Liver (tissue), 3 donors: Measurements from ENCODE around the gene TPBGL.

ENCODE experiments used
- CTCF ChIP-seq: fragments of 150-350 bp; IDR thresholded peaks from 2 replicates; pipeline ENCODE4 v1.5.1; 2017; ENCODE audit warnings: improper control_type of control experiment, low read depth, low read length; ENCODE audit not compliant: missing input control
- FOXA1 ChIP-seq: IDR thresholded peaks from 2 replicates; pipeline ENCODE4 v1.6.1; 2016; ENCODE audit warnings: antibody characterized with exemption
- GABPA ChIP-seq, 2 donors: IDR thresholded peaks in 1 of 2; conservative IDR thresholded peaks in 1 of 2; 2 replicates each; pipeline ENCODE4 v1.6.1; 2016; ENCODE audit warnings: antibody characterized with exemption in 2 of 2, mild to moderate bottlenecking in 1 of 2, moderate library complexity in 1 of 2
- HNF4G ChIP-seq: IDR thresholded peaks from 2 replicates; pipeline ENCODE4 v1.6.1; 2016; ENCODE audit warnings: antibody characterized with exemption
- JUND ChIP-seq, 2 donors: IDR thresholded peaks; 2 replicates each; pipeline ENCODE4 v1.6.1; 2016; ENCODE audit warnings: antibody characterized with exemption in 2 of 2
- MAX ChIP-seq: IDR thresholded peaks from 2 replicates; pipeline ENCODE4 v1.6.1; 2016; ENCODE audit warnings: antibody characterized with exemption
- NR2F2 ChIP-seq: IDR thresholded peaks from 2 replicates; pipeline ENCODE4 v1.6.1; 2016; ENCODE audit warnings: antibody characterized with exemption
- RAD21 ChIP-seq, 2 donors: IDR thresholded peaks; 2 replicates each; pipeline ENCODE4 v1.6.1; 2016; ENCODE audit warnings: antibody characterized with exemption in 2 of 2, mild to moderate bottlenecking in 2 of 2
- REST ChIP-seq: IDR thresholded peaks from 2 replicates; pipeline ENCODE4 v1.6.1; 2016; ENCODE audit warnings: antibody characterized with exemption, mild to moderate bottlenecking
- RXRA ChIP-seq, 2 donors: IDR thresholded peaks; 2 replicates each; pipeline ENCODE4 v1.6.1; 2017 to 2018; ENCODE audit warnings: antibody characterized with exemption in 2 of 2, mild to moderate bottlenecking in 1 of 2
- TAF1 ChIP-seq: conservative IDR thresholded peaks from 2 replicates; pipeline ENCODE4 v1.6.1; 2016; ENCODE audit warnings: antibody characterized with exemption, mild to moderate bottlenecking
- donor health status: healthy.
- donor health status: healthy.

- TF ChIP-seq CTCF = no peak
- TF ChIP-seq RAD21 (IDR thresholded peaks at IDR 0.05) = no peak
- no peak for TF ChIP-seq MAX
- no peak for TF ChIP-seq JUND (IDR thresholded peaks at IDR 0.05)
- no peak for TF ChIP-seq FOXA1
- TF ChIP-seq NR2F2 = no peak
- TF ChIP-seq RXRA (IDR thresholded peaks at IDR 0.05) = no peak
- no peak for TF ChIP-seq TAF1
- no peak for TF ChIP-seq REST
- TF ChIP-seq GABPA (IDR thresholded peaks at IDR 0.05 in 1 of 2, conservative IDR thresholded peaks at IDR 0.05 in 1 of 2) = no peak
- TF ChIP-seq HNF4G = no peak
Observed at GRCh38 chr11:75272391-75272790, 31.8 kb downstream of the TPBGL start.
